COLO668 (cell line): Measurements from ENCODE around the gene IRF2BP2.

Source experiments
- DNase-seq: peaks from one replicate; lab custom pipeline; 2025; ENCODE audit not compliant: unreplicated experiment; lab: John Stamatoyannopoulos, UW

Gene IRF2BP2

DNA sequence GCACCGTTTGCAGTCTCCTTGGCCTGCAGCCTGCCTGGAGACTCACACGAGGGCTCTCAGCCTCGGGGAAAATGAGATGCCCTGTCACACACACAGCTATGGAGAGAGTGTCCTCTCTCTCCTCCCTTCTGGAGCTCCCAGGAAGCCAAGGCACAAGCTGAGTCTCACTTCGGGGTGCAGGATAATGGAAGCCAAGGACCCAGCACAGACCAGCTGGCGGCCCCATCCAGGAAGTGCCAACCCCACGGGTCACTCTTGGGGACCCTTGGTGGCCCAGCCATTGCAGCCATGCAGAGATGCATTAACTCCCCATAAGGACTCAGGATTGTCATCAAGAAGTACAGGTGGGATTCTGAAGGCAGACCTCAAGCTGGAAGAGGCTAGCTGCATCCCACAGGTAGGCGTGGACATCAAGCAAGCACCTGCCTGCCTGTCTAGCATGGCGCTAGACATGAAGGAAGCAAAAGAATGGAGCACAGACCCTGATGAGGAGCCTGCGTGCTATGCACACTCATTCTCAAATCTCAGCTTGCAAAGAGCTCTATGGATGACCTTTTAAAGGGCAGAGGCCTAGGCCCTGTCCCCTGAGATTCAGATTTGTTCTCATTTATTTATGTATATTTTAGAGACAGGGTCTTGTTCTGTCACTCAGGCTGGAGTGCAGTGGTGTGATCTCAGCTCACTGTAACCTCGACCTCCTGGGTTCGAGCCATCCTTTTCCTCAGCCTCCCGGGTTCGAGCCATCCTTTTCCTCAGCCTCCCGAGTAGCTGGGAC, 49.9 kb downstream of the IRF2BP2 start:
- no peak for DNase-seq

DNA sequence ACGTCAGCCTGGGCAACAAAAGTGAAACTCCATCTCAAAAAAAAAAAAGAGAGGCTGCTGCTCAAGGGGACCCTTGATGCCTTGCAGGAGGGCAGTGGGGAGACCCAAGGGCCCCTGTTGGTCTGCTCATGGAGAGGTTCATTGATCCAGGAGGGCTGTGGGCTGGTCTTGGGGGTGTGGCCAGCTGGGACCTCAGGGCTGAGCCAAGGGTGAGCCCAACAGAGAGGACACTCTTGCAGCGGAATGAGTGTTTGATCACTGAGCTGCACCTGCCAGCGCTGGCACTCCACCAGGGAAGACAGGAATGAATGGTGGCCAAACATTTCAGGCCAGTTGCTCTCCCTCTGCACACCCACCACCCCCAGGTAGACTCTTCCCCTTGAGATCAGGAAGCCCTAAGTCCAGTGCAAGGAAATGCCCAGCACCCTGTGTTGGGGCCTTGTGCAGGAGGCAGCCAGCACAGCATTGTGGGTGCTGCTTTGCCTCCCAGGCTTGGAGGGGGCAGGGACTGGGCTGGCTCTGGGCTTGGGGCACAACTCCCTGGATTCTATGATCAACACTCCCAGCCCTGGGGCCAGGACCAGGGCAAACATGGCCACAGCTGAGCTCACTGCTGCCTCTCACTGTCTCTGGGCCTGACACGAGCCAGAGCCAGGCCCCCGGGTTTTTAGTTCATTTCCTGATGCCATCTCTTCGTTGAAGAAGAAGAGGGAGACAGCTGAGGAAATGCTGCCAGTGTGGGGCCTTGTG, 50.7 kb downstream of the IRF2BP2 start:
- peak; percentile 73 for DNase-seq

DNA sequence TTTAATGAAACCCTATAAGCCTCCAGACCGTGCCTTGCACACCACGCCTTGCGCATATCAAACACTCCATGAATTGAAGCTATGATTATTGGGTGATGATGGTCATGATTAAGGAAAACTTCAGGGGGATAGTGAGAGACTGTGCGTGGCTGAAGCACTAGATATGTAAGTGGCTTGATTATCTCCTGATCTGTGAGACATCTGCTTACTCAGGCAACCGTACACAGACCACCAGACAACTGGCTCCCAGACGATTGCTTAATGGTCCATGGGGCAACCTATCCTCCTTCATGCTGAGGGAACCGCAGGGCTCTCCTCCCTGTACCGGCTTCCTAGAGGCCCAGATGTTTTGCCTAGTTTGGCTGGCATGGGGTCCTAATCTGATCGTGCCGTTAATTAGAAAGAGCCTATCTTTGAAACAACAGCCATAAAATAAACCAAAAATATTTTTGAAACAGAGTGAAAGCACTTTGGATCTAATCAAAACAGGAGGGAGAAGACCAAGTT, 51.6 kb downstream of the IRF2BP2 start:
- DNase-seq, result no peak

DNA sequence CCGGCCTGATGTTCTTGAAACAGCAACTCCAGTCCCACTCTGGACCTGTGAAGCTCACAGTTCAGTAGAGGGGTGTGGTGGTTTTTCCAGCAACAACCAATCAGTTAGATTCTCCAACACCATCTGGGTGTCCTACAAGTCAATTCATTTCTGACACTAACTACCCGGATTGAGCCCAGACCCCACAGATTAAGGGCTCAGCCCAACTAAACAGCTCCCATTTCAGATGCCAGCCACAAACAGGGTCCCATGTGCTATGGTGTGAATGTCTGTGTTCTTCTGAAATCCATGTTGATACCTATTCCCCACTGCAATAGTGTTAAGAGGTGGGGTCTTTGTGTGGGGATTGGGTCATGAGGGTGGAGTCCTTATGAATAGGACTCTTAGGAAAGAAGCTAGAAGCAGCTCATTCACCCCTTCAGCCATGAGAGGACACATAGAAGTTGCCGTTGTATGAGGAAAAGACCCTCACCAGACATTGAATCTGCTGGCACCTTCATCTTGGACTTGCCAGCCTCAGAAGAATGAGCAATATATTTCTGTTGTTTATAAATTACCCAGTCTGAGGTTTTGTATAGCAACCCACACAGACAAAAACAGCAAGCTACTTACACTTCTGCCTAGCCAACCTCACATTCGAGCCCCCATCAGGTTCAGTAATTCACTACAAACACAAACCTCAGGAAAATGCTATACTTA, 53.6 kb downstream of the IRF2BP2 start:
- no peak for DNase-seq

DNA sequence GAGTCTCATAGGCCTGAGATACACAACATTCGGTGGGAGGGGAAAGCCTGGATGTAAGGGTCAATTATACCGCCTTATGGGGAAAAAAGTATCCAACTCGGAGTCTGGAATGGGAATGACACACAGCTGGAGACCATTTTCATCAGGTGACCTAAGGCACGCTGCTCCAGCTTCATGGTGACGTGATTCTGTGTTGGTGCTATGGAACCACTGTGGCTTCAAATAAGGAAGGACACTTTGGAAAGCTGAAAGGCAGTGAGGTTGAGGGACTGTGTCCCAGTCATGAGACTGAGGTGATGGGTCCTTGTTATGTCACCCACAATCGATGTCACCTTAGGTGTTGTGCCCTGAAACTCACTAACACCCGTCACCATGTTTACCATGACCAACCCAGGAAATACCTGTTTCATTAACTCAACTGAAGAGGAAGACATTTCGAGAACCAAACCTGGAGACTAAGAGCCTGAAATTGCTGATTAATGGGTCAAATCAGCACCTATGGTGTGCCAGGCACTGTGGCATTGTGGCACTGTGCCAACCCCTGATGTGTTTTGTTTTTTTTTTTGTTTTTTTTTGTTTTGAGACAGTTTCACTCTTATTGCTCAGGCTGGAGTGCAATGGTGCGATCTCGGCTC, 54.5 kb downstream of the IRF2BP2 start:
- DNase-seq, result no peak

DNA sequence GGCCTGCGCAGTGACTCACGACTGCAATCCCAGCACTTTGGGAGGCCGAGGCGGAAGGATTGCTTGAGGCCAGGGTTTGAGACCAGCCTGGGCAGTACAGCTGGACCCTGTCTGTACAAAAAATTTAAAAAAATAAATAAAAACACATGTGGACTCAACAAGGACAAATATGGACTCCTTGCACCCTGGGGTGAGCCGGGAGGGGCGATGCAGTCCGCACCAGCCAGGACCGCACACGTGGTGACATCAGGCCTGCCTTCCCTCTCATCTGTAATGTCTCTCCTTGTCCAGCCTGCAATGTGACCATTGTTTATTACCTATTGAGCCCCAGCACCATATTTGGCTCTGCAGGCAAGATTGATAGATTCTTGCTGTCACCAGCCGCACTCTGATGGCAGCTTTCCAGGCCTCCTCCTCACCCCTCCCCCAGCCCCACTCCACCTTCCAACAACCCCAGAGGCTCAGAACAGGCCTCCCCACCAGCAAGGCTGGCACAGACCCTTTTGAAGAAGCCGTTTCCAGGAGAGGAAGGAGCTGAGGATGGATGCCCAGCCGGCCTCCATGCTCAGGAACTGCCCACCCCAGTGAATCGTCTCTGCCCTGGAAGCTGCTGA, 55.2 kb downstream of the IRF2BP2 start:
- peak; percentile 31 for DNase-seq
